Astrocyte of the hippocampus (primary cell): ENCODE measurements around the gene HFE.
"Not testable (repeated sequence)": the region's sequence is repeated elsewhere in the genome, so short reads cannot be mapped to it uniquely, and the experiment has no call there.

Experiments
- DNase-seq: peaks from one replicate; pipeline ENCODE4 v3.0.0; 2011; ENCODE audit warnings: low read depth, low spot score

HFE gene

GRCh38 chr6:26087284-26088115 lies at the start of gene HFE:
Gene HFE, plus strand, starts transcription at chr6:26087429. Its CDS starts 12 bp downstream, at chr6:26087441.
- DNase-seq: peak; percentile 68

GRCh38 chr6:26041946-26042345 lies 45.3 kb upstream of the HFE start:
- DNase-seq: no peak

GRCh38 chr6:26043384-26044139 lies 43.7 kb upstream of the HFE start:
- peak; percentile 95 for DNase-seq

GRCh38 chr6:26044140-26045064 lies 42.8 kb upstream of the HFE start:
- DNase-seq: peak; percentile 52

- peak; percentile 93 for DNase-seq
These were observed 41.9 kb upstream of the HFE start for GRCh38 chr6:26045065-26045927.

- DNase-seq: no peak
These were observed 41.3 kb upstream of the HFE start for GRCh38 chr6:26045928-26046368.

GRCh38 chr6:26047329-26047728 lies 39.9 kb upstream of the HFE start:
- not testable (repeated sequence) for DNase-seq

- DNase-seq: no peak
These were observed 38.6 kb upstream of the HFE start for GRCh38 chr6:26048590-26048989.

GRCh38 chr6:26051665-26052310 lies 35.4 kb upstream of the HFE start:
- no peak for DNase-seq

GRCh38 chr6:26052762-26053250 lies 34.4 kb upstream of the HFE start:
- not testable (repeated sequence) for DNase-seq

GRCh38 chr6:26053992-26054780 lies 33.0 kb upstream of the HFE start:
- DNase-seq: peak; percentile 30

- DNase-seq: peak; percentile 96
These were observed 32.2 kb upstream of the HFE start for GRCh38 chr6:26054781-26055718.

GRCh38 chr6:26055719-26056582 lies 31.3 kb upstream of the HFE start:
- DNase-seq: peak; percentile 96

GRCh38 chr6:26056583-26057350 lies 30.5 kb upstream of the HFE start:
- DNase-seq: peak; percentile 51

- DNase-seq: no peak
These were observed 29.3 kb upstream of the HFE start for GRCh38 chr6:26057899-26058298.

- not testable (repeated sequence) for DNase-seq
These were observed 28.7 kb upstream of the HFE start for GRCh38 chr6:26058477-26059033.
